Tibial nerve (tissue), 3 donors: ENCODE data around the gene KSR1.

Experiments used
- CTCF ChIP-seq, 5 experiments: fragments of 200-600 bp in 3 of 5; fragments of 450-650 bp in 2 of 5; sonication (generic) in 3 of 5; IDR thresholded peaks; one replicate each; pipeline ENCODE4 v1.5.1; 2016 to 2019; ENCODE audit warnings: antibody characterized with exemption in 5 of 5, mild to moderate bottlenecking in 3 of 5, moderate library complexity in 2 of 5
- POLR2A ChIP-seq, 2 donors: fragments of 450-650 bp; IDR thresholded peaks; one replicate each; pipeline ENCODE4 v1.6.1; 2017; ENCODE audit warnings: antibody characterized with exemption in 2 of 2, mild to moderate bottlenecking in 2 of 2, moderate library complexity in 2 of 2

GRCh38 chr17:27585153-27585681 lies 129.0 kb downstream of the KSR1 start:
- TF ChIP-seq CTCF (IDR thresholded peaks at IDR 0.05) = no peak
- no peak for TF ChIP-seq POLR2A (IDR thresholded peaks at IDR 0.05)
